ENCODE data around the gene ITPK1.

Gene ITPK1

GRCh38 chr14:93057586-93058280 lies 58.0 kb downstream of the ITPK1 start:
- no peak for DNase-seq

- no peak for DNase-seq
These were observed 58.7 kb downstream of the ITPK1 start for GRCh38 chr14:93056840-93057585.

- no peak for DNase-seq
These were observed 59.4 kb downstream of the ITPK1 start for GRCh38 chr14:93056166-93056839.

GRCh38 chr14:93055651-93056115 lies 60.0 kb downstream of the ITPK1 start:
- DNase-seq, result no peak

GRCh38 chr14:93054876-93055275 lies 60.8 kb downstream of the ITPK1 start:
- no peak for DNase-seq

- DNase-seq, result no peak
These were observed 61.7 kb downstream of the ITPK1 start for GRCh38 chr14:93054006-93054405.

GRCh38 chr14:93051600-93052546 lies 63.9 kb downstream of the ITPK1 start:
- DNase-seq, result no peak

GRCh38 chr14:93050761-93051160 lies 65.0 kb downstream of the ITPK1 start:
- no peak for DNase-seq

GRCh38 chr14:93049867-93050331 lies 65.8 kb downstream of the ITPK1 start:
- DNase-seq, result no peak

- DNase-seq, result no peak
These were observed 66.4 kb downstream of the ITPK1 start for GRCh38 chr14:93049315-93049714.

- no peak for DNase-seq
These were observed 66.9 kb downstream of the ITPK1 start for GRCh38 chr14:93048843-93049242.

- no peak for DNase-seq
These were observed 68.1 kb downstream of the ITPK1 start for GRCh38 chr14:93047661-93048060.

- DNase-seq, result no peak
These were observed 68.6 kb downstream of the ITPK1 start for GRCh38 chr14:93047157-93047556.

- DNase-seq, result no peak
These were observed 69.0 kb downstream of the ITPK1 start for GRCh38 chr14:93046705-93047050.

- DNase-seq, result no peak
These were observed 69.6 kb downstream of the ITPK1 start for GRCh38 chr14:93045965-93046704.

- DNase-seq, result no peak
These were observed 70.5 kb downstream of the ITPK1 start for GRCh38 chr14:93045211-93045674.

GRCh38 chr14:93044556-93044955 lies 71.2 kb downstream of the ITPK1 start:
- no peak for DNase-seq

- DNase-seq, result no peak
These were observed 71.6 kb downstream of the ITPK1 start for GRCh38 chr14:93044121-93044520.

- DNase-seq, result no peak
These were observed 72.5 kb downstream of the ITPK1 start for GRCh38 chr14:93042968-93043940.

- no peak for DNase-seq
These were observed 73.9 kb downstream of the ITPK1 start for GRCh38 chr14:93041830-93042229.

GRCh38 chr14:93040982-93041381 lies 74.7 kb downstream of the ITPK1 start:
- no peak for DNase-seq

Data from KG1 (cell line).